ENCODE data around the gene TIMP1.

TIMP1 gene

GRCh38 chrX:47568656-47569295 is 13.5 kb upstream of the TIMP1 start (continued):
- TF ChIP-seq, protein P1, sequence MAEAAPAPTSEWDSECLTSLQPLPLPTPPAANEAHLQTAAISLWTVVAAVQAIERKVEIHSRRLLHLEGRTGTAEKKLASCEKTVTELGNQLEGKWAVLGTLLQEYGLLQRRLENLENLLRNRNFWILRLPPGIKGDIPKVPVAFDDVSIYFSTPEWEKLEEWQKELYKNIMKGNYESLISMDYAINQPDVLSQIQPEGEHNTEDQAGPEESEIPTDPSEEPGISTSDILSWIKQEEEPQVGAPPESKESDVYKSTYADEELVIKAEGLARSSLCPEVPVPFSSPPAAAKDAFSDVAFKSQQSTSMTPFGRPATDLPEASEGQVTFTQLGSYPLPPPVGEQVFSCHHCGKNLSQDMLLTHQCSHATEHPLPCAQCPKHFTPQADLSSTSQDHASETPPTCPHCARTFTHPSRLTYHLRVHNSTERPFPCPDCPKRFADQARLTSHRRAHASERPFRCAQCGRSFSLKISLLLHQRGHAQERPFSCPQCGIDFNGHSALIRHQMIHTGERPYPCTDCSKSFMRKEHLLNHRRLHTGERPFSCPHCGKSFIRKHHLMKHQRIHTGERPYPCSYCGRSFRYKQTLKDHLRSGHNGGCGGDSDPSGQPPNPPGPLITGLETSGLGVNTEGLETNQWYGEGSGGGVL (tag by site-specific recombination; IDR thresholded peaks at IDR 0.05), result no peak
- TF ChIP-seq ELK4 (IDR thresholded peaks at IDR 0.05; ENCODE audit: borderline replicate concordance, low read depth, low read length) (no peak), ZNF791 (tag by site-specific recombination; IDR thresholded peaks at IDR 0.05) (no peak)

GRCh38 chrX:47570794-47571193 is 11.4 kb upstream of the TIMP1 start:
- peaks cover 0 to 56% of the 10 kb centered on the region in 2 experiments; a peak in 1 of 3 replicates for H3K36me3 ChIP-seq (ENCODE audit: control insufficient read depth in 2 of 2, insufficient read depth in 1 of 2, low read length in 2 of 2)
- CTCF ChIA-PET, result interaction anchor here (0.5 to 0.7 kb wide), 2 partner anchors 176 to 380 kb away, joined by 3 to 4 read pairs; no protein-coding TSS in a partner anchor
- TF ChIP-seq ZSCAN30 (tag by site-specific recombination; IDR thresholded peaks at IDR 0.05), result no peak
- no peak for TF ChIP-seq ZNF600 (tag by site-specific recombination; IDR thresholded peaks at IDR 0.05)
- no peak overlapping the region for H3K4me3 ChIP-seq (ENCODE audit: low read depth, low read length)
- POLR2A ChIA-PET, result no interaction called here
- H3K4me1 ChIP-seq (ENCODE audit: control insufficient read depth, insufficient read depth, low read length), result no peaks in the 10 kb centered on the region
- no peak overlapping the region for H3K27ac ChIP-seq (ENCODE audit: extremely low read depth, low read depth, low read length)
- no peaks in the 10 kb centered on the region for H3K9me3 ChIP-seq (ENCODE audit: control insufficient read depth, insufficient read depth, low read depth, low read length)

DNA sequence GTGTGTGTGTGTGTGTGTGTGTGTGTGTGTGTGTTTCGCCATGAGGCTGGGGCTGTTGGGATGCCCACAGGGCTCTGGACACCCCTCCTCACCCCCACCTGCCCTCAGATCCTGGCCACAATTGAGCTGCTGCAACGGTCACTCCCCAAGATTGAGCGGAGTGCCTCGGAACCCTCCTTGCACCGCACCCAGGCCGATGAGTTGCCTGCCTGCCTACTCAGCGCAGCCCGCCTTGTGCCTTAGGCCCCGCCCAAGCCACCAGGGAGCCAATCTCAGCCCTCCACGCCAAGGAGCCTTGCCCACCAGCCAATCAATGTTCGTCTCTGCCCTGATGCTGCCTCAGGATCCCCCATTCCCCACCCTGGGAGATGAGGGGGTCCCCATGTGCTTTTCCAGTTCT is 11.0 kb upstream of the TIMP1 start:
- POLR2A ChIA-PET, result no interaction called here

More for the DNA sequence above, 11.0 kb upstream of the TIMP1 start:
- H3K36me3 ChIP-seq (ENCODE audit: control insufficient read depth in 2 of 2, insufficient read depth in 1 of 2, low read length in 2 of 2), result peaks cover 0 to 54% of the 10 kb centered on the region in 2 experiments; a peak in 1 of 3 replicates
- no peaks in the 10 kb centered on the region for H3K9me3 ChIP-seq (ENCODE audit: control insufficient read depth, insufficient read depth, low read depth, low read length)
- H3K4me3 ChIP-seq (ENCODE audit: low read depth, low read length), result no peak overlapping the region
- no peak overlapping the region for H3K27ac ChIP-seq (ENCODE audit: extremely low read depth, low read depth, low read length)
- CTCF ChIA-PET, result interaction anchor here (0.5 to 0.7 kb wide), 2 partner anchors 176 to 380 kb away, joined by 3 to 4 read pairs; no protein-coding TSS in a partner anchor
- TF ChIP-seq HOXC10 (CRISPR knock-in tag; IDR thresholded peaks at IDR 0.05), result no peak
- TF ChIP-seq FEZF1 (tag by site-specific recombination; IDR thresholded peaks at IDR 0.05), result no peak
- TF ChIP-seq ZBTB17 (tag by site-specific recombination; IDR thresholded peaks at IDR 0.05), result no peak
- no peak for TF ChIP-seq ZNF629 (tag by site-specific recombination; IDR thresholded peaks at IDR 0.05)
- no peak for TF ChIP-seq ZNF350 (tag by site-specific recombination; IDR thresholded peaks at IDR 0.05)
- TF ChIP-seq ZNF639 (tag by site-specific recombination; IDR thresholded peaks at IDR 0.05), result no peak
- TF ChIP-seq, protein P1 (tag by site-specific recombination; IDR thresholded peaks at IDR 0.05), result no peak
- TF ChIP-seq ZSCAN4 (tag by site-specific recombination; IDR thresholded peaks at IDR 0.05), result no peak
- TF ChIP-seq REPIN1 (tag by site-specific recombination; IDR thresholded peaks at IDR 0.05; ENCODE audit: low read depth), result no peak
- no peak for TF ChIP-seq ZNF132 (tag by site-specific recombination; IDR thresholded peaks at IDR 0.05; ENCODE audit: borderline replicate concordance)
- TF ChIP-seq ZNF791 (tag by site-specific recombination; IDR thresholded peaks at IDR 0.05), result no peak
- no peak for TF ChIP-seq ZNF335 (tag by site-specific recombination; conservative IDR thresholded peaks at IDR 0.05)
- no peak for TF ChIP-seq ZNF677 (tag by site-specific recombination; IDR thresholded peaks at IDR 0.05)
- no peaks in the 10 kb centered on the region for H3K4me1 ChIP-seq (ENCODE audit: control insufficient read depth, insufficient read depth, low read length)
